ENCODE results near the gene MYMK. TPM values are rescaled to one million over a fixed set of nuclear protein-coding genes. Genes with fewer than 3 reads are reported as not detected.

MYMK gene
- total RNA-seq, 1 donor, result not detected

- Histone ChIP-seq H3K4me1 (ENCODE audit: insufficient read depth, low read length) (peaks cover 7% of the 10 kb centered on the region), H3K9me3 (ENCODE audit: low read depth, low read length) (no peaks in the 10 kb centered on the region), H3K4me3 (ENCODE audit: low read length) (no peak overlapping the region), H3K27me3 (ENCODE audit: insufficient read depth, low read length) (no peaks in the 10 kb centered on the region)
Observed at GRCh38 chr9:133563291-133563796, 38.6 kb upstream of the MYMK start.

DNA sequence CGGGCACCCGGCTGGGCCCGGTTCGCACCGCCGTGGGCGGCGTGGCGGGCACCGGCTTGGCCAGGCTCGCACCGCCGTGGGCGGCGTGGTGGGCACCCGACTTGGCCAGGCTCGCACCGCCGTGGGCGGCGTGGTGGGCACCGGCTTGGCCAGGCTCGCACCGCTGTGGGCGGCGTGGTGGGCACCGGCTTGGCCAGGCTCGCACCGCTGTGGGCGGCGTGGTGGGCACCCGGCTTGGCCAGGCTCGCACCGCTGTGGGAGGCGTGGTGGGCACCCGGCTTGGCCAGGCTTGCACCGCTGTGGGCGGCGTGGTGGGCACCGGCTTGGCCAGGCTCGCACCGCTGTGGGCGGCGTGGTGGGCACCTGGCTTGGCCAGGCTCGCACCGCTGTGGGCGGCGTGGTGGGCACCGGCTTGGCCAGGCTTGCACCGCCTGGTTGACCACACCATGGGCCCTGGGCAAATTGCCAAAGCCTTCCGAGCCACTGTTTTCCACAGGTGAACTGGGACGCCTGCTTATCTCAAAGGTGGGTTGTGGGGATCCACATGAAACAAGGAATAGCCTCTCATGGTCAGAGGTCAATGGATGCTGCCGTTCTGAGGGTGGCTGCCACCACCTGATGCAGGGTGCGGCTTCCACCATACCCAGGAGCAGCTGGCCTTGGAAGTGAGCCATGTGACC, 38.0 kb upstream of the MYMK start:
- H3K9me3 ChIP-seq (ENCODE audit: low read depth, low read length), result no peaks in the 10 kb centered on the region
- H3K27me3 ChIP-seq (ENCODE audit: insufficient read depth, low read length), result no peaks in the 10 kb centered on the region
- H3K4me1 ChIP-seq (ENCODE audit: insufficient read depth, low read length), result peaks cover 13% of the 10 kb centered on the region
- no peak overlapping the region for H3K4me3 ChIP-seq (ENCODE audit: low read length)

GRCh38 chr9:133561976-133562554, 37.3 kb upstream of the MYMK start:
- H3K9me3 ChIP-seq (ENCODE audit: low read depth, low read length), result no peaks in the 10 kb centered on the region
- H3K27me3 ChIP-seq (ENCODE audit: insufficient read depth, low read length), result no peaks in the 10 kb centered on the region
- H3K4me3 ChIP-seq (ENCODE audit: low read length), result no peak overlapping the region
- peaks cover 13% of the 10 kb centered on the region for H3K4me1 ChIP-seq (ENCODE audit: insufficient read depth, low read length)

- peaks cover 13% of the 10 kb centered on the region for H3K4me1 ChIP-seq (ENCODE audit: insufficient read depth, low read length)
- no peaks in the 10 kb centered on the region for H3K27me3 ChIP-seq (ENCODE audit: insufficient read depth, low read length)
- H3K9me3 ChIP-seq (ENCODE audit: low read depth, low read length), result no peaks in the 10 kb centered on the region
- no peak overlapping the region for H3K4me3 ChIP-seq (ENCODE audit: low read length)
Observed at GRCh38 chr9:133560944-133561343, 36.2 kb upstream of the MYMK start.

- peaks cover 13% of the 10 kb centered on the region for H3K4me1 ChIP-seq (ENCODE audit: insufficient read depth, low read length)
- no peaks in the 10 kb centered on the region for H3K27me3 ChIP-seq (ENCODE audit: insufficient read depth, low read length)
- H3K9me3 ChIP-seq (ENCODE audit: low read depth, low read length), result no peaks in the 10 kb centered on the region
- no peak overlapping the region for H3K4me3 ChIP-seq (ENCODE audit: low read length)
Observed at GRCh38 chr9:133560311-133560710, 35.6 kb upstream of the MYMK start.

DNA sequence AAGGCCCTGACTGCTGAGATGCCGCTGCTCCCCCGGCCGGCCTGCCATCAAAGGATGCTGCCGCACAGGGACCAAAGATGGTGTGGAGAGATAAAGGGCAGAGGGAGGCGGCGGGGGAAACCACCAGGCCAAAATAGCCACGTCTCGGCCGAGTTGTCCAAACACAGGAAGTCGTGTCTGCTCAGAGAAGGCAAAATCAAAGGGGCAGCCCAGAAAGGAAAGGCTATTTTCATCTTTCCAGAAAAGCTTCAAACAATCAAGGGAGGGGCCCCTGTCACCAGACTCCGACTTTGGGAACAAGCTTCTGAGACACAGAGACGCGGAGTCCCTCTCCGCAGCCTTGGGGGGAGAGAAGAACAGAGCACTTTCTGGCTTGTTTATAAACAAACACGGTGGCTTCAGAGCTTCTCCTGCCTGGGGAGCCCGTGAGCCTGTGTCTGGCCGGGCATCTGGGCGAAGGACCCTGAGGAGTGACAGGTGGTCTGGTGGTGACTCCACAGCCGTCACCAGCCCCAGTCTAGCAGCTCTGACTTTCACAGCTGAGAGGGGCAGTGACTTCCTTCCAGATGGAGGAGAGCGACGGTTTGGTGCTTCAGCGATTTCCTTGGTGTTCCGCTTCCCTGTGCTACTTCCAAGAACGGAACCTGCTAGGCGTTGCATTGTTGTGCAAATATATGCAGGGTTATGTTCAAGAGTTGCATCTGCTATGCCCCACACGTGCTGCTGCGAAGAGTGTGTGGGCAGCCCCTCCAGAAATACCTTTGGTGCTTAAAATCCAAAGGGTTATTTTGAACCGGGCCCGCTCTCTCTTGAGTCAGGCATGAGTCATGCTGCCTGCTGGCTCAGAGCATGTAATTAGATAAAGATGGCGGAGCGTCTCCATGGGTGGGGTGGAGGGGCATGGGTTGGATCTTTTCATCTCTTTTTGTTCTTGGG, 33.7 kb upstream of the MYMK start:
- Histone ChIP-seq H3K9me3 (ENCODE audit: low read depth, low read length) (no peaks in the 10 kb centered on the region), H3K27me3 (ENCODE audit: insufficient read depth, low read length) (no peaks in the 10 kb centered on the region), H3K4me3 (ENCODE audit: low read length) (no peak overlapping the region), H3K4me1 (ENCODE audit: insufficient read depth, low read length) (peaks cover 13% of the 10 kb centered on the region)

- H3K4me3 ChIP-seq (ENCODE audit: low read length), result no peak overlapping the region
- H3K27me3 ChIP-seq (ENCODE audit: insufficient read depth, low read length), result no peaks in the 10 kb centered on the region
- no peaks in the 10 kb centered on the region for H3K9me3 ChIP-seq (ENCODE audit: low read depth, low read length)
- H3K4me1 ChIP-seq (ENCODE audit: insufficient read depth, low read length), result peaks cover 13% of the 10 kb centered on the region
Observed at GRCh38 chr9:133557581-133557980, 32.8 kb upstream of the MYMK start.

GRCh38 chr9:133556354-133556753, 31.6 kb upstream of the MYMK start:
- Histone ChIP-seq H3K27me3 (ENCODE audit: insufficient read depth, low read length) (no peaks in the 10 kb centered on the region), H3K4me3 (ENCODE audit: low read length) (no peak overlapping the region), H3K9me3 (ENCODE audit: low read depth, low read length) (no peaks in the 10 kb centered on the region), H3K4me1 (ENCODE audit: insufficient read depth, low read length) (peaks cover 13% of the 10 kb centered on the region)

DNA sequence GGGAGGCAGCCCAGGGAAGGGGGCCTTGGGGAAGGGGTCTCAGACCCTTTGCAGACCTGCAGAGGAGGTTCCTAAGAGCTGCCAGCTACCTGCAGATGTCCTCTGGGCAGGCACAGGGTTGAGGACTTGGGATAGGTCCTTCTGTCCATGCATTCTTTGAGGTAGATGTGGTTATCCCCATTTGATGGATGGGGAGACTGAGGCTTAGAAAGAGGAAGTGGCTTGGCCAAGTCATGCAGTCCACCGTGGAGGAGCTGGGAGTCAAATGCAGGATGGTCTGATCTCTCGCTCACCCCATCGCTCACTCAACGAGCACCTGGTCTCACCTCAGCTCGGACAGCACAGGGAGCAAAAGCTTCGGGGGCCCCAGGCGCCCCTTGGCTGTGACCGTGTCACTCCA, 30.0 kb upstream of the MYMK start:
- H3K9me3 ChIP-seq (ENCODE audit: low read depth, low read length), result no peaks in the 10 kb centered on the region
- H3K4me1 ChIP-seq (ENCODE audit: insufficient read depth, low read length), result peaks cover 13% of the 10 kb centered on the region
- no peaks in the 10 kb centered on the region for H3K27me3 ChIP-seq (ENCODE audit: insufficient read depth, low read length)
- no peak overlapping the region for H3K4me3 ChIP-seq (ENCODE audit: low read length)

- Histone ChIP-seq H3K4me3 (ENCODE audit: low read length) (no peak overlapping the region), H3K9me3 (ENCODE audit: low read depth, low read length) (no peaks in the 10 kb centered on the region), H3K27me3 (ENCODE audit: insufficient read depth, low read length) (no peaks in the 10 kb centered on the region), H3K4me1 (ENCODE audit: insufficient read depth, low read length) (peaks cover 13% of the 10 kb centered on the region)
Observed at GRCh38 chr9:133553973-133554713, 29.4 kb upstream of the MYMK start.

DNA sequence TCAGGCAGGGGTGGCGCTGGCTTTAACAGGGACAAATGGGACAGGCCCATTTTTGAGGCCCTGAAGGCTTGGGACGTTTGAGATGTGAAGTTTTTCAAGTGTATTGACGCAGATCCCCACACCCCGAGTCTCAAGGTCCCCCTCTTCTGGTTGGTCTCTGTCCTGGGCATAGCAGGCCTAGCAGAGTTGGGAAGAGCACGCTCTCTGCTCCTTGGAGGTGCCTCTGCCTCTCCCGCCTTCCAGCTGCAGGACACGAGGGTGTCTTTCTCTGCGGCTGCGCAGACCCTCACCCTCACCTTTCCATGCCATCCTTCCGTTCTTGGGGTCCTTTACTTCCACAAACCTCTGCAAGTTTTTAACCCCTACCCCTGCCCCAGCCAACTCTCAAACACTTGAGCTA, 28.4 kb upstream of the MYMK start:
- Histone ChIP-seq H3K4me1 (ENCODE audit: insufficient read depth, low read length) (peaks cover 4% of the 10 kb centered on the region), H3K4me3 (ENCODE audit: low read length) (no peak overlapping the region), H3K27me3 (ENCODE audit: insufficient read depth, low read length) (no peaks in the 10 kb centered on the region), H3K9me3 (ENCODE audit: low read depth, low read length) (no peaks in the 10 kb centered on the region)

GRCh38 chr9:133552236-133552635, 27.5 kb upstream of the MYMK start:
- Histone ChIP-seq H3K9me3 (ENCODE audit: low read depth, low read length) (no peaks in the 10 kb centered on the region), H3K4me1 (ENCODE audit: insufficient read depth, low read length) (no peaks in the 10 kb centered on the region), H3K27me3 (ENCODE audit: insufficient read depth, low read length) (no peaks in the 10 kb centered on the region), H3K4me3 (ENCODE audit: low read length) (no peak overlapping the region)

DNA sequence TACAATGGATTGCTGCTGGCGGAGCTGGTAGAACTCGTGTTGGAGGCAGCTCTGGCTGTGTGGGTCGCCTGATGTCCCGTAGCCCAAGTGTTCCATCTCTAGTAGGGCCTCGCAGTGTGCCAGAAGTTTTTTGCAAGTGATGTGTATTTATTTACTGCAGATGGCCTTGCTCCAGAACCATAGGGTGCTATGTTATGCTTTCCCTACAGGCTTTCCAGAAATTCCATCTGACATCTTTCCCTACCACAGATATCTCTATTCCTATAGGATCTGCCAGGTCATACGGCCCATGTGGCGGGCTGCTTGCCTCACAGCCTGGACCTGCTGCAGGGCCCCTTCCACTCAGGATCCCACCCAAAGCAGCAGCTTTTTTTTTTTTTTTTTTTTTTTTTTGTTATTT, 26.7 kb upstream of the MYMK start:
- Histone ChIP-seq H3K4me3 (ENCODE audit: low read length) (no peak overlapping the region), H3K9me3 (ENCODE audit: low read depth, low read length) (no peaks in the 10 kb centered on the region), H3K4me1 (ENCODE audit: insufficient read depth, low read length) (no peaks in the 10 kb centered on the region), H3K27me3 (ENCODE audit: insufficient read depth, low read length) (no peaks in the 10 kb centered on the region)

DNA sequence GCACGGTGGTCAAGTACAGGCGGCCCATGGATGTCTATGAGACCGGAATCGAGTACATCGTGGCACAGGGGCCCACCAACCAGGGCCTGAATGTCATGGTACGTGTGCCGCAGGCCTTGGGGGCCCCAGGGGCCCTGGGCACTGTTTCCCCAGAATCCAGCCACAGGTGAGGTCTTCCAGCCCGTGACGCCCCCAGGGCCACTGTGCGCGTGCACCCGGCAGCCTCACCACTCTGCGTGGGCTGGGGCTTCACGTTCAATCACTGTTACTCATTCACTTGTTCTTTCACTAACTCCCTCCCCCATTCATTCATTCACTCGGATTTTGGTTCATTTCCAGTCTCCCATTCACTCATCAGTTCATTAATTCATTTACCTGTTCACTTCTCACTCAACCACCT, 22.4 kb upstream of the MYMK start:
- H3K4me3 ChIP-seq (ENCODE audit: low read length), result no peak overlapping the region
- H3K4me1 ChIP-seq (ENCODE audit: insufficient read depth, low read length), result no peaks in the 10 kb centered on the region
- H3K9me3 ChIP-seq (ENCODE audit: low read depth, low read length), result no peaks in the 10 kb centered on the region
- no peaks in the 10 kb centered on the region for H3K27me3 ChIP-seq (ENCODE audit: insufficient read depth, low read length)

DNA sequence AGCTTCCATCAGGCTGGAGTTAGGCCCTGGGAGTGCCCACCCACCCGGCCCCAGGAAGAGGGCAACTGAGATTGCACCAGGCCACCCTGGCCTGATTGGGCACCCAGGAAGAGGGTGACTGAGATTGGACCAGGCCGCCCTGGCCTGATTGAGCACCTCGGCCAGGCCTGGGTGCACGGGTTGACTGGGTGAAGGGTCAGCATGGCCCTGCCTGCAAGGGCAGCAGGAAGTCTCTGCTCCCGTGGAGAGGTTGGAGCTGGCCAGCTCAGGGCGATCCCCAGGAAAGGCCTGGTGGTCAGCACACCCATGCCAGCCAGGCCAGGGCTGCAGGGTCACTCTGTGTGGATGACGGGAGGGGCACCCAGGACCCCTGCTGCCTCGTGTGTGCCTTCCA, 21.5 kb upstream of the MYMK start:
- no peaks in the 10 kb centered on the region for H3K4me1 ChIP-seq (ENCODE audit: insufficient read depth, low read length)
- H3K9me3 ChIP-seq (ENCODE audit: low read depth, low read length), result no peaks in the 10 kb centered on the region
- no peaks in the 10 kb centered on the region for H3K27me3 ChIP-seq (ENCODE audit: insufficient read depth, low read length)
- no peak overlapping the region for H3K4me3 ChIP-seq (ENCODE audit: low read length)

All from mononuclear cell (primary cell).